SKM-1 treated with dmso at 0.1 percent for 144 hours (cell line): ENCODE measurements around the gene ALK.
"Not testable (repeated sequence)": the region's sequence is repeated elsewhere in the genome, so short reads cannot be mapped to it uniquely, and the experiment has no call there.

Source experiments
- DNase-seq: peaks from one replicate; lab custom pipeline; 2025; ENCODE audit not compliant: unreplicated experiment; lab: John Stamatoyannopoulos, UW

ALK gene

DNA sequence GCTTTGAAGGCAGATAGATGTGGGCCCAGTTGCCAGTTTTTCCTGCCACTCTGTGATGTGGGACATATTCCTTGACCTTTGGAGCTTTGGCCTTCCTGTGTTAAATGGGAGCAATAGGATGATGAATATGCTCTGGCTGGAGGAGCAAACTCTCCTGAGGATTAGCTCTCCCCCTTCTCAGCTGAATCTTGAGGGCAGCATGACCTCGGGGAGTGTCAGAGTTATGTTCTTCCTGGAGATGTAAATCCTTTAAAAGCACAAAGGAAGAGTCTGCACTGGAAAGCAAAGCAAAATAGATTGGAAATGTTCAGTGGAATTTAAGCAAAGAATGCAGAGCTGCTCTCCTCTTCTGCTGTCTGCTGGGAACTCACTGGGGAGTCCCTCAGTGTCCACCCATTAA lies 160.1 kb downstream of the ALK start:
- no peak for DNase-seq

DNA sequence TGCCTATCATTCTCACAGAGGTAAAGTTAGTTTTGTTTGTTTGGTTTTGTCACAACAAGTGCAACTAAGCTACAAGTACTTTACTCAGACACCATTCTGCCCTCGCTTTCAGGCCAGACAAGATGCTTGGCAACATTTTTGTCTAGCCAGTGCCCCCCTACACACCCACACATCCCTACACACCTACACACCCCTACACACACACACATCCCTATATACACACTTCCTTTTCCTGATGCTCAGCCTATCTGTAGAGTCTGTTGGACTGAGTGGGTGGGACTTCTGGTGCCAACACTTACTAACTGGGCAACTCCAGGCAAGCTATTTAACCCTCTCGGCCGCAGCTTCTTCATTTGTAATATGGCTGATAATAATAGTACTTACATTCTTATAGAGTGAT lies 161.4 kb downstream of the ALK start:
- no peak for DNase-seq

DNA sequence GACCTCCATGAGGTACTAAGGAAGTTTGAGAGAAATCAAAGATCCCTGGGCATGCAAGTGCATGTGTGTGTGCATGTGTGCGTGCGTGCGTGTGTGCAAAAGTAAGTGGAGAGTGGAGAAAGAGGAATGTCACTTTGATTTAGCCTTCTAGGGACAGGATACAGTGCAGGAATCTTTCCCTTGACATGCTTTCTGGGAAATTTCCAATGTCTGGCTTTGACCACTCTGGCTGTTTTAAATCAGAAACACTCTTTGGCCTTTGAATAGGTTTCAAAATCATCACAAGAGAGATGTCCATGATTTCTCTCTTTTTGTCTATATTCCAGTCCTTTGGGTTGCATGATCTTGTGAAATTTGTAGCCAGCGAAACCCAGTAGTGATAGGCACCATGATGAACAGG lies 162.0 kb downstream of the ALK start:
- no peak for DNase-seq

DNA sequence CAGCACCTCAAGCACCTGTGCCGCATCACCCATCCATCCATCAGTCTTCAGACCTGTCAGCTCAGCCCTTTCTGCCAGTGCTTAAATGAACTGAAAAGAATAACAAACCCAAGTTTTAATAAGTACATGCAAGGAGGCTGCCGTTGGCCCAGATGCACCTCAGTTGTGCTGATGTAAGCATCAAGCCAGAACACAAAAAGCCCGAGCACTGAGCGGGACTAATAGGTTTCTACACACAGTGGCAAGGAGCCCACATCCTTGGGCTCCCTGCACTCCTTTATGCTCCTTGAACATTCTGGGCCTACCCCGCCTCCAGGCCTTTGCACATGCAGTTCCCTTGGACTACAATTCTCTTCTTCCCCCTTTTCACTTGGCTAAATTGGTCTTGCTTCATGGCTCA lies 165.6 kb downstream of the ALK start:
- DNase-seq = no peak

DNA sequence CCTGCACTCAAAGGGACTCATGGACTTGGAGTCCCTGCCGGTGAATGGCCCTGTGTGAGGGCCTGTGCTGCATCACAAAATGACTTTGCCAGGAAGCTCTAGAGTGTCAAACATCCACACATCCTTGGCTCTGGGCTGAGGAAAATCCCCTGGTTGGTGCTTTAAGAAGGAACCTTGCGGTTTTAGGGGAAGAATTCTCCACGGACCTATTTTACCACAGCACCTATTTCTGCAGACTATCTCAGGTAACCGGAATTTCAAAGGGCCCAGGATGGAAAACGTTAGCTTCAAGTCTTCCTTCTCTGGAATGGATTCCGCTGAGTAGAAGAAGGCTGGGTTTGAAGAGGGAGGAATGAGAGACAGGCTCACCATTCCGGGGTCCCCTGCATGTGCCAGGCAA lies 166.2 kb downstream of the ALK start:
- no peak for DNase-seq

DNA sequence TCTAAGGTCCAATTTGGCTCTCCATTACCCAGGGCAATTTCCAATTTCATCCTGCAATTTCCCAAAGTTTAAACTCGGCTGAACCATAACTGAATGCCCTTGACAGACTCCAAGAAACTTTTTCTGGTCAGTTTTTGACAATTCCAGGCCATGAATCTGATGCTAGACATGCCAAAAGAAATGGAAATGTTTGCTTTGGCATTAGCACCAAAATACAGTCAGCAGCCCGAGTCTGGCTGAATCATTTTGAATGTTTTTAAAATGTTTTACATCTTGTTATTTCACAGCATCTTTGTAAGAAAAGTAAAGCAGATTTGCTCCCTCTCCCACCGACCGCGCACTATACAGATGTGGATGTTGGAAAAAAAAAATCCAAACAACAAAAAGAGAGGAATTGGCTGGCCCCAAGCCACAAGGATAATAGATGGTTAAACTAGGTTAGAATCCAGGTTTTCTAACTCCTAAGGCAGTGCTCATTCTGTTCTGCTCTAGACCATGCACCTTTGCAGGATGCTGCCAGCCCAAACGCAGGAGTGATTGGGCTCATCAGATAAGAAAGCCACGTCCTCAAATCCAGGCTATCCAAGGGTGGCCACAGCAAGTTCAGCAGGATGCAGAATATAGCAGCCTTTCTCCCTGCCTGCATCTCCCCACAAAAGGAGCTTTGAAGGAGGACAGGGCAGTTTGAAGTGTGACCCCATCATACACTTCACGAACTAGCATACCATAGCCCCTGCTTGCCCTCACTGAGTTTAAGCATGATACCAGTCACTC lies 167.5 kb downstream of the ALK start:
- DNase-seq = no peak

DNA sequence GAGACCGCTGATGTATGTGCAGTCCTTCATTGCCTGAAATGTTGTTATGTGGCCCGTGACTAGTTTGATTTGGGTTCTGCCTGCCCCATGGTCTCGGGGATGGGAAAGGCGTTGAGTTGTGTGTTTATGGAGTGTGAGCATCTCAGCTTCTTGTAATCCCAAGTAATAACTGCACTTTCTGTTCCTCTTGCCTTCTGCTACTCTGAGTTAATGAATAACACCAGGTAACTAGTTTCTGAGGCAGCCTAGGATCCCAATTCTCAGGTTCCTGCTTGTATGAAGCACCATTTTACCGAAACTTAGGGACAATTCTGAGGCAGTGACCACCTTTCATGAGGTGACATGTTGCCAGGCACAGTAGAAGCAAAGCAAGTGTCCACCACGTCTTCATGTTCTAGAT lies 170.0 kb downstream of the ALK start:
- no peak for DNase-seq

DNA sequence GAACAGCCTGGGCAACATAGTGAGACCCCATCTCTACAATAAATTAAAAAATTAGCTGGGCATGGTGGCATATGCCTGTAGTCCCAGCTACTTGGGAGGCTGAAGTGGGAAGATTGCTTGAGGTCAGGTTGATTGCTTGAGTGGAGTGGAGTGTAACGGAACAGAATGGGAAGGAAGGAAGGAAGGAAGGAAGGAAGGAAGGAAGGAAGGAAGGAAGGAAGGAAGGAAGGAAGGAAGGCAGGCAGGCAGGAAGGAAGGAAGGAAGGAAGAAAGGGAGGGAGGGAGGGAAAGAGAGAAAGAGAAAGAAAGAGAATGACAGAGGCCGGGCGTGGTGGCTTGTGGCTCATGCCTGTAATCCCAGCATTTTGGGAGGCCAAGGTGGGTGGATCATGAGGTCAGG lies 170.9 kb downstream of the ALK start:
- not testable (repeated sequence) for DNase-seq

DNA sequence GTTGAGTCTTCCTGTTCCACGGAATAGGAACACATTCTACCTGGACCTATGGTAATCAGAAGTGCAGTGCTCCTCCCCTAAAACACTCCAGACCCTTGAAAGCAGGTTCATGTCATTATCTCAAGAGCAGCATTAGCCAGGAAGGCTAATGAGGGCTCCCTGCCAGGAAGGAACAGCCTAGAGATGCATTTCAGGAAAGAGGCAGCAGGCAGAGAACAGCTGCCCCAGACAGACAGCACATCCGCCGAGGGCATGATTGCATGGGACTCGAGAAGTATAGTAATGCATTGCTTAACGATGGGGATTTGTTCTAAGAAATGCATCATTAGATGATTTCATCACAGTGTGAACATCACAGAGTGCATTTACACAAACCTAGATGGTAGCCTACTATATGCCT lies 171.5 kb downstream of the ALK start:
- DNase-seq = no peak

DNA sequence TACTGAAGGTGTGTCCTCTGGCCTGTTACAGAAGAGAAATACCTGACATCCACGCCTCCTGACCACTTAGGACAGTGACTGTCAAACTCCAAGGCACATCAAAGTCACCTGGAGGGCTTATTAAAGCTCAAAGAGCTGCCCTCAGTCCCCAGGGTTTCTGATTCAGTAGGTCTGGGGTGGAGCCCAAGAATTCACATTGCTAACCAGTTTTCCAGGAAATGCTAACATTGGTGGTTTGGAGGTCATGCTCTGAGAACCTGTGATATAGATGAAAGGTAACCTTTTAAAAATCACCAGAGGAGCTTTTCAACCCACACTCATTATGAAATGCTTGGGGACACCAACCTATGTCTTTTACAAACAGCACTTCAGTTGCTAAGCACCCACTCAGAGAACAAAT lies 172.3 kb downstream of the ALK start:
- DNase-seq = no peak

DNA sequence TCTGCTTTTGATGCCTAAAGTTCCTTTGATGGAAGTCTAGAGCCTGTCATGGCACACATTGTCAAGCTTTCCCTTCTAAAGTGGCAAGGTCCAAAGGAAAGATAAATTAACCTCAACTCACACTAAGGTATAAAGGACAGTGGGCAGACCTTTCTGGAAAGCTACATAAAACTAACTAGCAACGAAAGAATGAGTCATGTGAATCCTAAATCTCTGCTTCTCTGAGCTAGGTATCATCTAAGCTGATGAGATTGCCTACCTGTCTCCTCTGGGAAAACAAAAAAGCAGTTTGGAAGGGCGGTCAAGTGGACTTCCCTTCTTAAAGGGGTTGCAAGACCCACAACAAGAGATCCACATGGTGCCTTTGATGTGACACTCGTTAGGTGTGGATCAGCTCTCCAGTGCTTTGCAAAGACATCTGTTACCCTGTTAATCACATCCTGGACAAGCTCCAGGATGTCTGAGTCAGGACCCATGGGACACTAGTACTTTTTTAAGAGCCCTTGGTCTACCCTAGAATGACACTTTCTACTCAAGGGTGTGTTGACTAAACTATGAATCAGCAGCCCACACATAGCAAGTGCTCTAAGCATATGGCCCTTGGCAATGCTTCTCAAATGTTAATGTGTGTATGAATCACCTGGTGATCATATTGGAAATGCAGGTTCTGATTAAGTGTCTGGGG lies 173.5 kb downstream of the ALK start:
- no peak for DNase-seq

DNA sequence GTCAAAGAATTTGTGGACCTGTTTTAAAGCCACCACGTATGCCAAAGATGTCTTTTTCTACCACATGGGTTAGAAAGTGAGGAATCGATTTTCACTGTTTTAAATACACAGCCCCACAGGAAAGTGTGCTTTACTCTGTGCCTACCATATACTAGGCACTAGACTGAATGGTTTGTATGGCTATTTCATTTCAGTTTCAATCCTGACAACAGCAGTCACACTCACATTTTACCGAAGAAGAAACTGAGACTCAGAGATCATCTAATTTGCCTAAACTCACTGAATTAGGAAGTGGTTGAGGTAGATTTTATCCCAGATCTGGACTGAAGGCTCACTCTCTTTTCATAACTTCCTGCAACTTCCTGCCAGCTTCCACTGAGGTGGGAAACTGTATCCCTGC lies 176.4 kb downstream of the ALK start:
- DNase-seq = no peak

DNA sequence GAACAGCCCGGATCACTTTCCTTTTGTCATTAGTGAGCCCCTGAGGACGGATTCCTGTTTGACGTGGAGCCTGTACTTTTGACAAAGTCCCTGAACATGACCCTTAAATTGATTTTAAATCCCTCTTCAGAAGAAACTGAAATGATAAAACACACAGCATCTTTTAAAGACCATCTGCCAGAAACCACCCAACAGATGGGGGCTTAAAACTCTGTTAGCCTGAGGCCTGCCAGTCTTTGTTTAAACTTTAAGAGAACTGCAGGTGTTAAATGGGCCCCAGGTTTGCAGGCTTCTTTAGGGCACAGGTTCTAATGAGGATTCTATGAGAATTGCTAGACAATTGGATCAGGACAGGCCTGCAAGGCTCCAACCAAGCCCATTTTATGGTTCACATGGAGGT lies 177.9 kb downstream of the ALK start:
- DNase-seq = no peak

DNA sequence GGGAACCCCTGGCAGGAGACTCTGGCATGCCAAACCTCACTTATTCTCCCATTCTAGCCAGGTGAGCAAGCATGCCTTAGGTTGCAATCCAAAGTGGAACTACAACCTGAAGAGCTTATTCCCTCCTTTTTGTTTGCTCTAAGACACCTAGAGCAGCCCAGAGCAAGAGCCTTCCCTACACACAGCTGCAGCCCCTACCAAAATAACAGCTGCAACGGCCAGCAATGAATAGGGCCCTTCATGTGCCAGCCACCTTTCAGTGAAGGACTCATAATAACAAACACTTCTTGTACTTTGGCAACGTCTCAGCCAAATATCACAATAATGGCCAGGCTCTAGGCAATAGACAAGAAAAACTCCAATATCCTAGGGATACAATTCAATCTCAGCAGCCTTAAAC lies 178.7 kb downstream of the ALK start:
- no peak for DNase-seq

DNA sequence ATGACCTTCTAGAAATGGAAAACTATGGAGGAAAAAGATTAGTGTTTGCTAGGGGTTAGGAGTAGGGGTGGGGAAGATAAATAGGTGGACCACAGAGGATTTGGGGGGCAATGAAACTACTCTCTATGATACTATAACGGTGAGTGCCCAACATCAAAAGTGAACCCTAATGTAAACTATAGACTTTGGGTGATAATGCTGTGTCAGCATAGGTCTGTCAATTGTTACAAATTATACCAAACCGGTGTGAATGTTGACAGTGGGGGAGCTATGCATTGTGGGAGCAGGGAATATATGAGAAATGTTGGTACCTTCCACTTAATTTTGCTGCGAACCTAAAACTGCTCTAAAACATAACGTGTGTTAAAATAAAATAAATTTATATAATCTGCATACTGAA lies 180.3 kb downstream of the ALK start:
- DNase-seq = no peak

DNA sequence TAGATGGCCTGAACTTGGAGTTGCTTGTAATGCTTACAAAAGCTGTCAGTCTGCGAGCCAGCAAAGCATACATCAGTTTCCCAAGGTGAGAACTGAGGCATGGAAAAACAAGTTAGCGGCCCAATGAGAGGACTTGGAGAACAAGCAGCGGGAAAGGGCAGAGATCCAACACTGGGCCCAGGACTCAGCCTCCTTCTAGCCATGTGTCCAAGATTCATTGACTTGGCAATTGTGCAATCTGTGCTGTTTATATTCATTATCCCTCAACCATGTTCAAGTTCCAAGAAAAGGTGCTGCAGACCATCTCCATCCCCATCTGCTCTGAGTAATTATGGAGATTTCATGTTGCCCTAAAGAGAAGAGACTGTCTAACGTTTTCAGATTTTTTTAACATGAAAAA lies 187.4 kb downstream of the ALK start:
- no peak for DNase-seq

DNA sequence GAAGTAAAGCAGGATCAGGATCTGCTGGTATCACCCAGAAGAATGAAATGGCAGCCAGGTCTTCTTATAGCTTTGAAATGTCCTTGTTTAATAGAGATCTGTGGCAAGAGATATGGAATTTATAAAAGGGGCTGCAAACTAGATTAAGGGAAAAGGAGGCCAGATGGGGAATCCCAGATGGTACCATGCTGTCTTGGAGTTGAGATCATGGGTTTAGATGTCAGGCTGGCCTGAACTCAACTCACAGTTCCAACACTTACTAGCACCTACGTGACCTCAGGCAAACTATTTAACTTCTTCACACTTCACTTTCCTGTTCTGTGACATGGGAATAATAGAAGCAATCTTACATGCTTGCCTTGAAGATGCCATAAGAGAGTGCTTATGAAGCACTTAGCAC lies 188.2 kb downstream of the ALK start:
- no peak for DNase-seq

DNA sequence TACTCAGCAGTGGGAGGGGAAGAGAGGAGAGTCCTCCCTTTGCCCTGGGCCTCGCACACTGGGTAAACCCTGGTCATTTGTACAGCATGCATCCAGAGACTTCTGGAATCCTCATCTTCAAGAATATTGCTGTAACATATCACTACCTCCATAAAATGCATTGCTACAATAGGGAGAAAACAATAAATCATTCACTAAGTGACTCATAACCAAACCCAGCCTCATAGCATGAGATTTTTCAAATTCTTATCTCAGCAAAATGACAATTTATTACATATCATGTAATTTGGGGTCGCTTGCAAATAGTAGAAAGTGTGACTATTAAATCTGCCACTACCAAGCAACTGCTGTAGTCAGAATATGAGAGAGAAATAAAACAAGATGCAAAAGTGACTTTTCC lies 189.4 kb downstream of the ALK start:
- DNase-seq = no peak

DNA sequence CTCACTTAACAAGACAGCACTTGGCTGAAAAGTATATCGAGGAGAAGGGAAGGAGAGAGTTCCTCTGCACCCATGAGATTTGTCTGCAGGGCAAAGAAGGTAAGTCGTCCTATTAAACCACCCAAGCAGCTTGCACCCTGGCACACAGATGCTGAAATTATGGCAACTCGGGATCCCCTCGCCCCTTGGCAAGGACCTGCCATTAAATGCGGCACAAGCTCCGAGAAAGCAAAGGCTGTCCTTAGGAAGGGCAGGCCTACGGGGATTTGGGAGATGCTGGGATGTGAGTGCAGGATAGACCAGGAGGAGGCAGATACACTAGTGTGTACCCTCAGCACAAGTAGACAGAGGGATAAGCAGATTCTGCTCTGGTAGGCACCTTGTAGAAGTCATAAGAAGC lies 191.5 kb downstream of the ALK start:
- DNase-seq = no peak

DNA sequence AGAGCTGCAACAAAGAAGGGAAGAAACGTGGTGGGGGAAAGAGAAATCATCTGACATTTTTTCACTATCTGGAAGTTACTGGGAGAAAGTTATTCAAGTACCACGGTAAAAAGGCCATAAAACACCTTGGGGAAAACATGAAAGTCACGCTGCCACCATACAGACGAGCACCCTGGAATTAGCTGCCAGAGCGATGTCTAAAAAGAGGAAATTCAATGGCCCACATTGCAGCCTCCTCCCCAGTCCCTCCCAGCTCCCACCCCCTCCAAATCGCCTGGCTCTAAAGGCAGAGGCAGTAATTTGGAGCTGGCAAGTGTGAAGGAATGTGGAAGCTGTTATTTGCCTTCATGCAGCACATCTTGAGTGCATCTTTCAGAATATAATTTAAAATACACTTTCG lies 192.0 kb downstream of the ALK start:
- no peak for DNase-seq

DNA sequence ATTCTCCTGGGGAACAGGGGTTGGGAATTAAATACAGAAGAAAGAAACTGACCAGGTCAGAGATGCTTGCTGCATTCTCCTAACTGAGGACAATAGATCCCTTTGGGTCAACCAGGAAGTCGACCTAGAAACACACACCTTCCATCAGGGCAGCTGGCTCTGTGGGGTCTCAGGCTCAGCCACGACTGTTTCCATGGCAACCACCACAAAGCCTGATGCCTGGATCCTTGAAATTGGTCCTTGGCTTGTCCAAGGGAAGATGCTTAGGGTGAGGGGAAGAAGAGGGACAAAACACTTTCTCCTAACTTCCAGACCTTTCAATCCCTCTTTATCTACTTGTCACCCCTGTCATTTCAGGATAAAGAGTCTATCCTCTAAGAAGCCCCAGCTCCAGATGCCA lies 194.4 kb downstream of the ALK start:
- no peak for DNase-seq

DNA sequence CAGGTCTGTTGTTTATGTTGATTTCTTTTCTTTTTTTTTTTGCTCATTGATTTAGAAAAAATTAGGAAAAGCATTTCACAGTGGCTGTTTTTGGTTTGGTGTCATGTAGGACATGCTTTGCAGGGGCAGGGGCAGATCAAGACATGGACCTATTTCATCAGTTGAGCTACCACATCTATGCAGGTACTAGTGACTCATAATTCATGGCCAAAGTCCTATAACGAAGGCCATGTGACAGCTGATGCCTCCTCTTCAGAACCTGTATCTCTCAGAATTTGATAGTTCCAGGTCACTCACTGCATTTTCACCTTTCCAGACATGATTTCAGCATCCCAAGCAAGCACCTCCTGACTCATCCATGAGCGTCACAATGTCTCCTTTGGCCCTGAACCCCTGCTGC lies 195.8 kb downstream of the ALK start:
- DNase-seq = no peak

DNA sequence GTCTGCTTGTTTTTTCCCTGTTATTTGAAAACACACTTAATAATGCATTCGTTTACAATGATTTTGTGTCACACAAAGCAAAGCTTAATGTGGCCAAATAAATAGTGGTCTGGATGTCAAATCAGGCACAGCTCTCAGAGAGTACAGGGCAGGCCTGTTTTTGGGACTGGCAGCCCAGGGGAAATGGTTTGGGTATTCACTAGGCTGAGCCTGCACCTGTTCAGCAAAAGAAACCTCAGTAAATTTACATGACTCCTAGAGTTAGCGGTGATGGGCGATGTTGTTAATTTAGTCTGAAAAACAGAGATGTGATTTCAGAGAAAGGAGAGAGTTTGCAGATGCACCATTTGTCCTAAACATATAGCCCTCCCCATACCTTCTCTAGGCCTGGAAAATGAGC lies 197.1 kb downstream of the ALK start:
- DNase-seq = no peak
